Activated T-helper 1 cell treated with Interleukin-2 at 50 U/mL for 16 hours (primary cell): ENCODE results near the gene EPX.
A peak's percentile ranks its signal among the peaks of the same experiment; 100 is the strongest.
"Not testable (repeated sequence)": the region's sequence is repeated elsewhere in the genome, so short reads cannot be mapped to it uniquely, and the experiment has no call there.

Source experiments
- DNase-seq: peaks from one replicate; pipeline ENCODE4 v3.0.0-alpha.2; 2020; ENCODE audit warnings: low read depth

EPX gene

GRCh38 chr17:58192612-58193011, at the start of gene EPX:
Gene EPX (plus strand): TSS chr17:58192726. CDS start chr17:58192847, 121 bp downstream.
- DNase-seq = no peak

- not testable (repeated sequence) for DNase-seq
Measured at GRCh38 chr17:58143335-58143734, 49.2 kb upstream of the EPX start.

- no peak for DNase-seq
Measured at GRCh38 chr17:58144801-58145200, 47.7 kb upstream of the EPX start.

GRCh38 chr17:58147930-58148434, 44.5 kb upstream of the EPX start, which contains the start of gene OR4D1:
Gene OR4D1 (plus strand): TSS chr17:58148384. CDS start chr17:58155154, 6,770 bp downstream.
- DNase-seq = no peak

DNA sequence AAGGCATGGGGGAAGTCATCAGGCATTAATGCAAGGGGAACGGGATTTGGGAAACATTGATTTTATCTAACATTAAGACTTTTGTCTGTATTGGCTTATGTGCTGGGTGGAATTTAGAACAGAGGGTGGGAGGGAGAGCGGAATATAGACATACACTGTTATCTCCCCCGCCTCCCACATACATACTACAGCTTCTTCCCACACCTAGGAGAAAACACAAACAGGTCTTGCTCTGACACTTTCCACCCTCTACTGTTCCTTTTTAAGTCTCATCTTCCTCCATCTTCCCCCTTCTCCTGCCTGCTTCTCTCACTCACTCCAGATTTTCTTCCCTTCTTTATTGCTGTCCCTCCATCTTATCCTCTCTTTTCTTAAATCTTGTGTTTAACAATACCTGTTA, 43.9 kb upstream of the EPX start:
- no peak for DNase-seq

GRCh38 chr17:58150394-58150793, 42.1 kb upstream of the EPX start:
- no peak for DNase-seq

- peak; percentile 51 for DNase-seq
Measured at GRCh38 chr17:58153046-58153445, 39.5 kb upstream of the EPX start.

- DNase-seq = no peak
Measured at GRCh38 chr17:58153671-58154070, 38.9 kb upstream of the EPX start.

- DNase-seq = peak; percentile 20
Measured at GRCh38 chr17:58156839-58157803, 35.4 kb upstream of the EPX start.

DNA sequence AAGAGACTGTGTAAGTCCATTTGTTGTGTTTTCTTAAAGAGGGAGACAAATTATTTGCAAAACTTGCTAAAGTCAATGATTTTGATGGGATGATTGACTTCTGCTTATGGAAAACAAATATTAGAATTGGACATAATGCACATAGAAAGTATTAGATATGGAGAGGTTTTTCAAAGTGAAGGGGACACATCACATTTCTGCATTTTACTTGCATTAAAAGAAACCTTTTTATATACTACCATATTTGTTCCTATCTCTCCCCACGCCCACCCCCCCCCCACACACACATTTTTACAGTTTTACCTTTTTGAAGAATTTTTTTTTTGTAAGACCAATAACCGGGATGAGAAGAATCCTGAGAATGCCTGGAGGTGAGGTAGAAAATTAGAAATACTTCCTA, 34.3 kb upstream of the EPX start:
- no peak for DNase-seq

DNA sequence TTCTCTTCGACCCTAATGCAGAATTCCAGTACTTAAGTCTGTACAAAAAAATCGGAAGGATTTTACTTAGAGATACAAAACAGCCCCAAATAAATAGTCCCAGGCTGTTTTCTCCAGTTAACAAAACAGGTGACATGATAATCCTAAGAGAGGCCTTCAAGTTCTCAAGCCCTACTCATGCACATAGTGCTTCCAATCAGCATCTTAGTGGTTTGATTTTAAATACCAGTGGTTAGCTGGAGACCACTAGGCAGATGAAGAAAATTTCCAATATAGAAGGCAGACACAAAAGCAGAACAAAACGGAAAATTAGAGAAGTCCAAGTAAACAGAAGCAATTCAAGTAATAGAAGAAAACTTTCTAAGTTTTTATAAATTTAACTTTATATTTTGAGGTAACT, 31.0 kb upstream of the EPX start:
- no peak for DNase-seq

GRCh38 chr17:58165981-58166380, 26.5 kb upstream of the EPX start:
- DNase-seq = no peak

DNA sequence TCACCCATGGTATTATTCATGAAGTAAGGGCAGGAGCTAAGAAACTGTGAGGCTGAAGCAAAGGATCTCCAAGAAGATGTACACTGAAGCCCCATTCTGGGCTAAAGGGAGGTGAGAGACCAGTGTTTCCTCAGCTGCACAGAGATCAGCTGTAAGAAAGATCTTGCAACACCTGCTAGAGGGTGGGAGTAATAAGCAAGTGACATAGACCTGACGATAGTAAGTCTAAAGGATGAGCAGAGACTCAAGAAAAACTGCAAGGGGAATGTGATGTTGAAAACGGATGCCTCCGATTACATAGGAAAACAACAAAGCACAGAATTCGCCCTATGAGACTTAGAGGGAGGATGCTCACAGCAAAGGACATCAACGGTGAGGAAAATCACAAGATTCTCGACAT, 25.8 kb upstream of the EPX start, which contains the start of gene OR4D2:
Gene OR4D2 (plus strand): TSS at position 301 of the 400 bp plus-strand sequence. CDS start 2,674 bp downstream, outside the sequence.
- no peak for DNase-seq

DNA sequence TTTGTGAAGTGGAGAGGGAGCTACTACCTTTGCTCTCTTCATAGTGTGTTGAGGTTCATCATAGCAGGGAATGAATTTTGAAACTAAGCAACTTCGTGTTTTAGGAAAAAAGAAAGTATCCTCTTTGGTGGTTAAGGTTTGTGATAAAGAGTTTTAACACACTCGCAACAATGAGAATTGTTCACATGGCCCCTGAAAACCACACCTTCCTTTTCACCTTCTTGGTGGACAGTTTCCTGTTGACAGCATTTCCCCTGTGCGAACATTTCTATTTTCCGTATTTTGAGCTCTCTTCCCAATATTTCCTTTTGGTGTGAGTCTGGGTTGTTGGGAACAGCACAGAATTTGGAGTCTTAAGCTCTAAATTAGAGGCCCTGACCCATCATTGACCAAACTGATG, 21.9 kb upstream of the EPX start:
- DNase-seq = no peak

GRCh38 chr17:58172369-58173071, 20.0 kb upstream of the EPX start:
- peak; percentile 24 for DNase-seq

- no peak for DNase-seq
Measured at GRCh38 chr17:58174871-58175270, 17.7 kb upstream of the EPX start.

GRCh38 chr17:58176200-58176599, 16.3 kb upstream of the EPX start:
- DNase-seq = no peak

- no peak for DNase-seq
Measured at GRCh38 chr17:58181796-58182195, 10.7 kb upstream of the EPX start.

GRCh38 chr17:58183514-58183913, 9.0 kb upstream of the EPX start:
- no peak for DNase-seq

DNA sequence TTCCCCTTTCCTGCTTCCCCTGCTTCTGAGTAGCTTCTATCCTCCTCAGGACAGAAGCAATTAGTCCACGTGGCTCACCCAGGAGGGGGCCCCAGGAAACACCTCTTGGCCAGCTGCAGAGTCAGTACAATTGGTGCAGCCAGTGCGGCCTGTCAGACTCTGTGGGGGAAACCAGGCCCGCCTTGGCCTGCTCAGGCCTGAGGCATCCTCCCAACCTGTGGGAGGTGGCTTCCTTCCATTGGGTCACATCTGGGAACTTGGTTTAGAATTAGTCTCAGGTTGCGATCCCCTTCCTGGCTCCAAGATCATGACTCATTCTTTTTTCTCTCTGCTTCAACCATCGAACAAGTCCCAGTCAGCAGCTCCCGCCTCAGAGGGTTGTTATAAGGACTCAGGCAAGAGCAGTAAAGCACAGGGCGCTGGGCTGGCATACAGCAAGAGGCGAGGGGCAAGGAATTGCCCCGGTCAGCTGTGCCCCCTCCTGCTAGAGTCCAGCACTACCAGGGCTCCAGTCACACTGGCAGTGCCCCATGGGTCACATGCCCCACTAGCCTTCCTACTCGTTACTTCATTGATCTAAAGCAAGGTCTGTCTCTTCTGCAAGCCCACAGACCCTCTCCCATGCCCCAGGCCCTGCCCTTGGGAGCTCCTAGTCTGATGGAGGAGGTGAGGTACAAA, 8.1 kb upstream of the EPX start:
- no peak for DNase-seq

GRCh38 chr17:58184986-58185761, 7.4 kb upstream of the EPX start:
- DNase-seq = no peak
